GM12878 (cell line): Measurements from ENCODE around the gene ADAMTS17. TPM values are rescaled to one million over a fixed set of nuclear protein-coding genes. Genes with fewer than 3 reads are reported as not detected.

Experiments
- ATAC-seq: fragments of 200-7000 bp; cut with Tn5 transposase; 3 replicates; pipeline ENCODE4 v1.9.1; 2020; ENCODE audit warnings: mild to moderate bottlenecking, moderate library complexity
- BruUV-seq: library from RNA; stranded (reverse); fragments of 400-500 nt; replicated peaks from 2 replicates; lab custom pipeline; 2021; lab: Mats Ljungman, UMichigan
- CTCF ChIA-PET: fragments of 300-600 bp; sonication (Branson Sonifier 250); formaldehyde crosslinking; extraction: SDS; loops from one replicate; lab custom pipeline; 2021; ENCODE audit warnings: inconsistent platforms; lab: Yijun Ruan, JAX
- POLR2A ChIA-PET: fragments of 350-600 bp; formaldehyde crosslinking; extraction: SDS; loops from one replicate; lab custom pipeline; 2021; ENCODE audit warnings: inconsistent platforms; lab: Charles Lee
- RAD21 ChIA-PET: fragments of 300-600 bp; sonication (Branson Sonifier 250); formaldehyde crosslinking; loops from one replicate; lab custom pipeline; 2023; ENCODE audit warnings: antibody characterized with exemption; ENCODE audit not compliant: unreplicated experiment; lab: Charles Lee
- SMC1A ChIA-PET: fragments of 300-600 bp; sonication (Branson Sonifier 250); formaldehyde crosslinking; loops from one replicate; lab custom pipeline; 2023; ENCODE audit not compliant: unreplicated experiment, uncharacterized antibody; lab: Charles Lee
- DNase-seq: peaks from one replicate; pipeline ENCODE4 v3.0.0-alpha.2; 2011; ENCODE audit warnings: low read depth, low spot score
- FAIRE-seq: peaks from 3 replicates; lab custom pipeline; 2011; peaks lifted over from hg19 to GRCh38; lab: Jason Lieb, UNC
- H2AFZ ChIP-seq: 2 replicates; pipeline ENCODE4 v1.6.0; 2011; ENCODE audit warnings: low read depth, low read length, control low read depth; ENCODE audit not compliant: control insufficient read depth
- H3K27ac ChIP-seq: 2 replicates; pipeline ENCODE4 v1.5.1; 2011; ENCODE audit warnings: control low read depth; ENCODE audit not compliant: control insufficient read depth, insufficient read depth
- H3K27me3 ChIP-seq, 2 experiments: replicated peaks in 1 of 2; 2 replicates each; pipeline versions ENCODE4 v1.6.0 to v1.6.1; 2011; ENCODE audit warnings: low read length in 1 of 2; ENCODE audit not compliant: control insufficient read depth in 2 of 2, insufficient read depth in 2 of 2
- H3K36me3 ChIP-seq, 2 experiments: 2 replicates each; pipeline ENCODE4 v1.5.1; 2011; ENCODE audit warnings: low read length in 1 of 2; ENCODE audit not compliant: control insufficient read depth in 2 of 2, insufficient read depth in 2 of 2
- H3K4me1 ChIP-seq: 2 replicates; pipeline ENCODE4 v1.6.1; 2011; ENCODE audit warnings: mild to moderate bottlenecking, low read length, moderate library complexity, mixed read lengths; ENCODE audit not compliant: control insufficient read depth, insufficient read depth
- H3K4me2 ChIP-seq: 2 replicates; pipeline ENCODE4 v1.6.0; 2011; ENCODE audit warnings: control low read depth; ENCODE audit not compliant: control insufficient read depth, insufficient read depth
- H3K4me3 ChIP-seq: fragments of 200-600 bp; sonication (generic); 2 replicates; pipeline ENCODE4 v1.5.1; 2016
- H3K79me2 ChIP-seq: 2 replicates; pipeline ENCODE4 v1.6.0; 2011; ENCODE audit warnings: low read length; ENCODE audit not compliant: control insufficient read depth, insufficient read depth
- H3K9ac ChIP-seq: 2 replicates; pipeline ENCODE4 v1.8.0; 2011; ENCODE audit warnings: low read length, control low read depth, mixed read lengths; ENCODE audit not compliant: control insufficient read depth, insufficient read depth
- H3K9me3 ChIP-seq: replicated peaks from 3 replicates; pipeline ENCODE4 v1.5.1; 2011; ENCODE audit warnings: mild to moderate bottlenecking, low read length; ENCODE audit not compliant: control insufficient read depth, insufficient read depth
- H4K20me1 ChIP-seq: 2 replicates; pipeline ENCODE4 v1.6.0; 2011; ENCODE audit not compliant: control insufficient read depth, insufficient read depth
- BHLHE40 ChIP-seq, 2 experiments: fragments of 450-650 bp in 1 of 2; IDR thresholded peaks; 2 replicates each; pipeline ENCODE4 v1.6.1; 2011 to 2017; ENCODE audit warnings: low read depth in 2 of 2, borderline replicate concordance in 1 of 2, improper control_type of control experiment in 1 of 2, low read length in 1 of 2, mild to moderate bottlenecking in 1 of 2
- CBX3 ChIP-seq: fragments of 200-600 bp; sonication (generic); IDR thresholded peaks from 2 replicates; pipeline ENCODE4 v1.6.1; 2016; ENCODE audit warnings: low read depth, borderline replicate concordance
- CHD1 ChIP-seq: IDR thresholded peaks from 2 replicates; pipeline ENCODE4 v1.6.1; 2012; ENCODE audit warnings: low read depth, low read length, improper control_type of control experiment
- CREM ChIP-seq: IDR thresholded peaks from 2 replicates; pipeline ENCODE4 v1.6.1; 2014; ENCODE audit warnings: antibody characterized with exemption, low read depth
- GATAD2B ChIP-seq: fragments of 450-650 bp; conservative IDR thresholded peaks from 2 replicates; pipeline ENCODE4 v1.6.1; 2017; ENCODE audit warnings: low read depth, mild to moderate bottlenecking, moderate library complexity
- MLLT1 ChIP-seq: fragments of 450-650 bp; IDR thresholded peaks from 2 replicates; pipeline ENCODE4 v1.6.1; 2016; ENCODE audit warnings: mild to moderate bottlenecking
- MTA2 ChIP-seq: fragments of 450-650 bp; IDR thresholded peaks from 2 replicates; pipeline ENCODE4 v1.6.1; 2016; ENCODE audit warnings: low read depth, mild to moderate bottlenecking, moderate library complexity
- SUPT20H ChIP-seq: IDR thresholded peaks from 2 replicates; pipeline ENCODE4 v1.6.1; 2011; ENCODE audit warnings: low read depth, mild to moderate bottlenecking, low read length, moderate library complexity, borderline replicate concordance; ENCODE audit not compliant: control insufficient read depth
- TCF7 ChIP-seq: IDR thresholded peaks from 2 replicates; pipeline ENCODE4 v1.6.1; 2014; ENCODE audit warnings: antibody characterized with exemption, borderline replicate concordance
- ZBED1 ChIP-seq: IDR thresholded peaks from 2 replicates; pipeline ENCODE4 v1.6.1; 2016; ENCODE audit warnings: borderline replicate concordance
- WGBS: methylation state at CpG from one replicate; pipeline ENCODE4 v1.1.6; 2016; ENCODE audit warnings: low lambda C conversion rate; ENCODE audit not compliant: insufficient replicate concordance, insufficient coverage; ENCODE audit errors: missing lambda C conversion rate; 5-methylcytosine and 5-hydroxymethylcytosine counted together
- in situ Hi-C: fragments of 300-500 bp; cut with MboI; formaldehyde crosslinking; loops from 9 replicates; pipeline ENCODE4 v1.14.3; 2018; ENCODE audit warnings: mixed read lengths
- intact Hi-C: fragments of 100-400 bp; cut with micrococcal nuclease; formaldehyde crosslinking; loops from one replicate; pipeline ENCODE4 v1.14.2; 2022; ENCODE audit not compliant: unreplicated experiment
- polyA plus RNA-seq, 11 experiments: library from polyadenylated mRNA; depleted of rRNA in 4 of 11; unstranded in 6 of 11; stranded (reverse) in 5 of 11; fragments of >200 nt; fragmentation: Nextera tagmentation in 4 of 11; fragmentation: Illumina TruSeq in 1 of 11; extraction: Ambion mirVana in 4 of 11; extraction: Trizol in 1 of 11; gene quantifications; 1 replicate in 1 of 11; 2 replicates in 10 of 11; pipeline versions ENCODE4 v1.2.1 to v1.2.3, GENCODE V29; 2011 to 2016; ENCODE audit warnings: inconsistent platforms in 2 of 11, missing spikeins in 2 of 11, low read depth in 1 of 11
- total RNA-seq, 4 experiments: library from RNA; depleted of rRNA in 3 of 4; stranded (reverse); fragments of >200 nt in 3 of 4; fragmentation: Illumina TruSeq in 1 of 4; extraction: Trizol in 1 of 4; gene quantifications; 2 replicates each; pipeline versions ENCODE4 v1.2.1 to v1.2.3, GENCODE V29; 2013 to 2021
- TF ChIP-seq, protein P1 (sequence below): fragments of 450-650 bp; IDR thresholded peaks from 2 replicates; pipeline ENCODE4 v1.6.1; 2017; ENCODE audit warnings: mild to moderate bottlenecking, moderate library complexity
- TF ChIP-seq, protein P2 (sequence below): fragments of 450-650 bp; IDR thresholded peaks from 2 replicates; pipeline ENCODE4 v1.6.1; 2018; ENCODE audit warnings: mild to moderate bottlenecking, low read depth, moderate library complexity; ENCODE audit not compliant: partially characterized antibody
- TF ChIP-seq, protein P3 (sequence below): IDR thresholded peaks from 2 replicates; pipeline ENCODE4 v1.6.1; 2012; ENCODE audit warnings: low read length, inconsistent platforms

Gene ADAMTS17
- total and polyA plus RNA-seq, 10 of the 15 experiments (the other 5 are each of a cell fraction or from before 2014, with no cell fraction given): 0.04 to 0.50 (median 0.10) TPM; not detected in 4

DNA sequence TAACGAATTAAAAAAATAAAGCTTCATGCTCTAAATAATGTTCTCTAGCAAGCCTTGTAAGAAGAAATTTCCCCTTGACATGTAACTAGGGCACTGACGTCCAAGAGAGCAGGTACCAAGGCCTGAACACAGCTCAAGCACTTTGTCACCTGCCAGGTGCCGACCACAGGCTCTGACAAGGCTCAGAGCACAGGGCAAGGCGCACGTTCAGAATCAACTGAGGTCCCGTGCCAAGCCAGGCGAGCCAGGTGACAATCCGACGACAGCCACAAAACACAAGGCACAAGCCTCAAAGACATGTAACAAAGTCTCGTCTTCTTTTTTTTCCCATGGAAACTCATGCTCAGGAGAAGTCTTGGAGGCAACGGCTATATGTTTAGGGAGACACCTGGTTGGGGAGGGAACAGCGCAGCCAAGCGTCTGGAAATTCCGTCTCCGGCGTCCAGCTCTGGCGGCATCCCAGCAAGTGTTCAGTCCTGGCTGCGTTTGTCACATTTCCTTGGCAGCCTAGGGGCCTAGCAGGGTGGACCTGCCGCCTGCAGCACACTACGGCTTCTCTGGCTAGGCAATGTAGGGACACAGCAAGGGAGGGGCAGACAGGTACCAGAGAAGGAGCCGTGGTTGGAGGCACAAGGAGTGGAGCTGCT, 76.7 kb downstream of the ADAMTS17 start:
- Histone ChIP-seq H3K9ac (no peak overlapping the region), H4K20me1 (no peaks in the 10 kb centered on the region), H3K79me2 (no peaks in the 10 kb centered on the region), H3K27me3 (no peaks in the 10 kb centered on the region; a peak in 1 of 4 replicates), H3K4me3 (no peak overlapping the region), H3K4me1 (no peaks in the 10 kb centered on the region), H3K4me2 (no peak overlapping the region), H3K27ac (no peak overlapping the region), H3K9me3 (no peaks in the 10 kb centered on the region), H3K36me3 (no peaks in the 10 kb centered on the region), H2AFZ (no peak overlapping the region)
- WGBS: 36% methylated on average over 21 of the region's 21 CpGs
- DNase-seq (no peak), FAIRE-seq (no peak), ATAC-seq (no peak)
- RAD21 ChIA-PET: no interaction called here
- TF ChIP-seq, protein P1, sequence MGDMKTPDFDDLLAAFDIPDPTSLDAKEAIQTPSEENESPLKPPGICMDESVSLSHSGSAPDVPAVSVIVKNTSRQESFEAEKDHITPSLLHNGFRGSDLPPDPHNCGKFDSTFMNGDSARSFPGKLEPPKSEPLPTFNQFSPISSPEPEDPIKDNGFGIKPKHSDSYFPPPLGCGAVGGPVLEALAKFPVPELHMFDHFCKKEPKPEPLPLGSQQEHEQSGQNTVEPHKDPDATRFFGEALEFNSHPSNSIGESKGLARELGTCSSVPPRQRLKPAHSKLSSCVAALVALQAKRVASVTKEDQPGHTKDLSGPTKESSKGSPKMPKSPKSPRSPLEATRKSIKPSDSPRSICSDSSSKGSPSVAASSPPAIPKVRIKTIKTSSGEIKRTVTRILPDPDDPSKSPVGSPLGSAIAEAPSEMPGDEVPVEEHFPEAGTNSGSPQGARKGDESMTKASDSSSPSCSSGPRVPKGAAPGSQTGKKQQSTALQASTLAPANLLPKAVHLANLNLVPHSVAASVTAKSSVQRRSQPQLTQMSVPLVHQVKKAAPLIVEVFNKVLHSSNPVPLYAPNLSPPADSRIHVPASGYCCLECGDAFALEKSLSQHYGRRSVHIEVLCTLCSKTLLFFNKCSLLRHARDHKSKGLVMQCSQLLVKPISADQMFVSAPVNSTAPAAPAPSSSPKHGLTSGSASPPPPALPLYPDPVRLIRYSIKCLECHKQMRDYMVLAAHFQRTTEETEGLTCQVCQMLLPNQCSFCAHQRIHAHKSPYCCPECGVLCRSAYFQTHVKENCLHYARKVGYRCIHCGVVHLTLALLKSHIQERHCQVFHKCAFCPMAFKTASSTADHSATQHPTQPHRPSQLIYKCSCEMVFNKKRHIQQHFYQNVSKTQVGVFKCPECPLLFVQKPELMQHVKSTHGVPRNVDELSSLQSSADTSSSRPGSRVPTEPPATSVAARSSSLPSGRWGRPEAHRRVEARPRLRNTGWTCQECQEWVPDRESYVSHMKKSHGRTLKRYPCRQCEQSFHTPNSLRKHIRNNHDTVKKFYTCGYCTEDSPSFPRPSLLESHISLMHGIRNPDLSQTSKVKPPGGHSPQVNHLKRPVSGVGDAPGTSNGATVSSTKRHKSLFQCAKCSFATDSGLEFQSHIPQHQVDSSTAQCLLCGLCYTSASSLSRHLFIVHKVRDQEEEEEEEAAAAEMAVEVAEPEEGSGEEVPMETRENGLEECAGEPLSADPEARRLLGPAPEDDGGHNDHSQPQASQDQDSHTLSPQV: no peak
- TF ChIP-seq BHLHE40 (IDR thresholded peaks at IDR 0.05; ENCODE audit: borderline replicate concordance in 1 of 2, low read depth in 2 of 2, low read length in 1 of 2) (no peak), SUPT20H (no peak), ZBED1 (no peak), CREM (no peak), CBX3 (no peak), TCF7 (no peak), GATAD2B (no peak), CHD1 (no peak), MLLT1 (no peak), MTA2 (no peak)
- TF ChIP-seq, protein P2, sequence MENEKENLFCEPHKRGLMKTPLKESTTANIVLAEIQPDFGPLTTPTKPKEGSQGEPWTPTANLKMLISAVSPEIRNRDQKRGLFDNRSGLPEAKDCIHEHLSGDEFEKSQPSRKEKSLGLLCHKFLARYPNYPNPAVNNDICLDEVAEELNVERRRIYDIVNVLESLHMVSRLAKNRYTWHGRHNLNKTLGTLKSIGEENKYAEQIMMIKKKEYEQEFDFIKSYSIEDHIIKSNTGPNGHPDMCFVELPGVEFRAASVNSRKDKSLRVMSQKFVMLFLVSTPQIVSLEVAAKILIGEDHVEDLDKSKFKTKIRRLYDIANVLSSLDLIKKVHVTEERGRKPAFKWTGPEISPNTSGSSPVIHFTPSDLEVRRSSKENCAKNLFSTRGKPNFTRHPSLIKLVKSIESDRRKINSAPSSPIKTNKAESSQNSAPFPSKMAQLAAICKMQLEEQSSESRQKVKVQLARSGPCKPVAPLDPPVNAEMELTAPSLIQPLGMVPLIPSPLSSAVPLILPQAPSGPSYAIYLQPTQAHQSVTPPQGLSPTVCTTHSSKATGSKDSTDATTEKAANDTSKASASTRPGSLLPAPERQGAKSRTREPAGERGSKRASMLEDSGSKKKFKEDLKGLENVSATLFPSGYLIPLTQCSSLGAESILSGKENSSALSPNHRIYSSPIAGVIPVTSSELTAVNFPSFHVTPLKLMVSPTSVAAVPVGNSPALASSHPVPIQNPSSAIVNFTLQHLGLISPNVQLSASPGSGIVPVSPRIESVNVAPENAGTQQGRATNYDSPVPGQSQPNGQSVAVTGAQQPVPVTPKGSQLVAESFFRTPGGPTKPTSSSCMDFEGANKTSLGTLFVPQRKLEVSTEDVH: no peak
- TF ChIP-seq, protein P3, sequence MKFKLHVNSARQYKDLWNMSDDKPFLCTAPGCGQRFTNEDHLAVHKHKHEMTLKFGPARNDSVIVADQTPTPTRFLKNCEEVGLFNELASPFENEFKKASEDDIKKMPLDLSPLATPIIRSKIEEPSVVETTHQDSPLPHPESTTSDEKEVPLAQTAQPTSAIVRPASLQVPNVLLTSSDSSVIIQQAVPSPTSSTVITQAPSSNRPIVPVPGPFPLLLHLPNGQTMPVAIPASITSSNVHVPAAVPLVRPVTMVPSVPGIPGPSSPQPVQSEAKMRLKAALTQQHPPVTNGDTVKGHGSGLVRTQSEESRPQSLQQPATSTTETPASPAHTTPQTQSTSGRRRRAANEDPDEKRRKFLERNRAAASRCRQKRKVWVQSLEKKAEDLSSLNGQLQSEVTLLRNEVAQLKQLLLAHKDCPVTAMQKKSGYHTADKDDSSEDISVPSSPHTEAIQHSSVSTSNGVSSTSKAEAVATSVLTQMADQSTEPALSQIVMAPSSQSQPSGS: no peak
- CTCF ChIA-PET: no interaction called here
- POLR2A ChIA-PET: no interaction called here
- SMC1A ChIA-PET: no interaction called here
- intact Hi-C loops (no loop called here), in situ Hi-C loops (no loop called here)
- BruUV-seq: no TSS peak
